Neural progenitor cell (in vitro differentiated cells): ENCODE measurements around the gene ANAPC15. TPM values are rescaled to one million over a fixed set of nuclear protein-coding genes. Genes with fewer than 3 reads are reported as not detected.

Source experiments
- DNase-seq: peaks from one replicate; pipeline ENCODE4 v3.0.0-alpha.2; 2016; ENCODE audit warnings: low spot score
- H2AFZ ChIP-seq: fragments of 200-600 bp; sonication (generic); replicated peaks from 2 replicates; pipeline ENCODE4 v1.6.1; 2016; ENCODE audit warnings: antibody characterized with exemption
- H3F3A ChIP-seq: fragments of 200-600 bp; sonication (generic); 2 replicates; pipeline ENCODE4 v1.6.1; 2016; ENCODE audit warnings: antibody characterized with exemption, low read depth
- H3K27ac ChIP-seq: fragments of 200-600 bp; sonication (generic); 2 replicates; pipeline ENCODE4 v1.5.1; 2016; ENCODE audit warnings: mild to moderate bottlenecking
- H3K27me3 ChIP-seq: fragments of 200-600 bp; sonication (generic); 2 replicates; pipeline ENCODE4 v1.6.1; 2016; ENCODE audit warnings: mild to moderate bottlenecking, moderate library complexity
- H3K36me3 ChIP-seq: fragments of 200-600 bp; sonication (generic); 2 replicates; pipeline ENCODE4 v1.5.1; 2016
- H3K4me1 ChIP-seq: fragments of 200-600 bp; sonication (generic); 2 replicates; pipeline ENCODE4 v1.6.1; 2016; ENCODE audit warnings: mixed run types
- H3K4me2 ChIP-seq: fragments of 200-600 bp; sonication (generic); 2 replicates; pipeline ENCODE4 v1.6.1; 2016
- H3K4me3 ChIP-seq: fragments of 200-600 bp; sonication (generic); 2 replicates; pipeline ENCODE4 v1.5.1; 2016
- H3K79me2 ChIP-seq: fragments of 200-600 bp; sonication (generic); 2 replicates; pipeline ENCODE4 v1.6.1; 2016; ENCODE audit warnings: low read depth
- H3K9ac ChIP-seq: fragments of 200-600 bp; sonication (generic); 2 replicates; pipeline ENCODE4 v1.6.1; 2016
- H3K9me3 ChIP-seq: fragments of 200-600 bp; sonication (generic); 2 replicates; pipeline ENCODE4 v1.5.1; 2016; ENCODE audit warnings: low read depth
- H4K20me1 ChIP-seq: fragments of 200-600 bp; sonication (generic); 2 replicates; pipeline ENCODE4 v1.6.1; 2016; ENCODE audit warnings: low read depth
- H3K27ac Mint-ChIP-seq: 3 replicates; pipeline ENCODE4 v1.8.0; 2021; ENCODE audit warnings: mixed read lengths
- H3K27me3 Mint-ChIP-seq: 2 replicates; pipeline ENCODE4 v1.8.0; 2022; ENCODE audit warnings: low read depth, mild to moderate bottlenecking, inconsistent platforms, moderate library complexity, mixed read lengths; ENCODE audit not compliant: insufficient read depth
- H3K36me3 Mint-ChIP-seq: 3 replicates; pipeline ENCODE4 v1.8.0; 2021; ENCODE audit warnings: mixed read lengths
- H3K4me1 Mint-ChIP-seq: 3 replicates; pipeline ENCODE4 v1.8.0; 2021; ENCODE audit warnings: mixed read lengths
- H3K4me3 Mint-ChIP-seq: 3 replicates; pipeline ENCODE4 v1.8.0; 2021; ENCODE audit warnings: mild to moderate bottlenecking, moderate library complexity, mixed read lengths
- H3K9me3 Mint-ChIP-seq: 3 replicates; pipeline ENCODE4 v1.8.0; 2020; ENCODE audit warnings: mixed read lengths
- EZH2 ChIP-seq: fragments of 200-600 bp; sonication (generic); IDR thresholded peaks from 2 replicates; pipeline ENCODE4 v1.6.1; 2017; ENCODE audit warnings: antibody characterized with exemption, mild to moderate bottlenecking, moderate library complexity
- EZH2phosphoT487 ChIP-seq: fragments of 200-600 bp; sonication (generic); IDR thresholded peaks from 2 replicates; pipeline ENCODE4 v1.6.1; 2017; ENCODE audit warnings: antibody characterized with exemption
- total RNA-seq: library from RNA; depleted of rRNA; stranded (reverse); fragments of >200 nt; gene quantifications from 2 replicates; pipeline ENCODE4 v1.2.3, GENCODE V29; 2015; ENCODE audit warnings: low replicate concordance
- TF ChIP-seq, protein P1 (sequence below): fragments of 200-600 bp; sonication (generic); IDR thresholded peaks from 2 replicates; pipeline ENCODE4 v1.5.1; 2017; ENCODE audit warnings: antibody characterized with exemption, mild to moderate bottlenecking

Gene ANAPC15
- total RNA-seq, 1 donor from 2014 or later = 45.6 TPM

DNA sequence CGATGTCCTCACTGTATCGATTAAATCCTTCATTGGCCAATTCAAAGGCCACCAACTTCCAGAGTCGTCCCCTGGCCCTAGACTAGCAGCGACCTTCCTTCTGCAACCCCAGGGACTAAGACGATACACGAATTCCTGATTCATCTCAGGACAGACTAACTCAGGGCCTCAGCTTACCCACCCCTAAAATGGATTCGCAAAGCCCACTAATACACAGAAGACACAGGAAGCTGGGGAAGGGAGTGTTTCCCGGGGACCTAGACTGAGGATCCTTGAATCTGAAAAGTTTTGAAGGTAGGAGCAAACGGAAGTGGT, 9.9 kb downstream of the ANAPC15 start:
- H3K4me3 ChIP-seq = peak overlapping the region; percentile 91
- H4K20me1 ChIP-seq = peaks cover 13% of the 10 kb centered on the region
- Mint-ChIP-seq H3K36me3 (peaks cover 4% of the 10 kb centered on the region), H3K27me3 (peaks cover 14% of the 10 kb centered on the region), H3K27ac (peak overlapping the region; percentile 36), H3K4me3 (peak overlapping the region; percentile 95), H3K4me1 (peaks cover 26% of the 10 kb centered on the region), H3K9me3 (no peaks in the 10 kb centered on the region)
- peak overlapping the region; percentile 96 for H3K9ac ChIP-seq
- H3K9me3 ChIP-seq = no peaks in the 10 kb centered on the region
- H3K79me2 ChIP-seq = peaks cover 39% of the 10 kb centered on the region
- H3K36me3 ChIP-seq = no peaks in the 10 kb centered on the region
- no peak for DNase-seq
- H3K4me1 ChIP-seq = peaks cover 9% of the 10 kb centered on the region
- no peaks in the 10 kb centered on the region for H3K27me3 ChIP-seq
- H3F3A ChIP-seq = peaks cover 9% of the 10 kb centered on the region
- H3K27ac ChIP-seq = peak overlapping the region; percentile 68
- TF ChIP-seq, protein P1, sequence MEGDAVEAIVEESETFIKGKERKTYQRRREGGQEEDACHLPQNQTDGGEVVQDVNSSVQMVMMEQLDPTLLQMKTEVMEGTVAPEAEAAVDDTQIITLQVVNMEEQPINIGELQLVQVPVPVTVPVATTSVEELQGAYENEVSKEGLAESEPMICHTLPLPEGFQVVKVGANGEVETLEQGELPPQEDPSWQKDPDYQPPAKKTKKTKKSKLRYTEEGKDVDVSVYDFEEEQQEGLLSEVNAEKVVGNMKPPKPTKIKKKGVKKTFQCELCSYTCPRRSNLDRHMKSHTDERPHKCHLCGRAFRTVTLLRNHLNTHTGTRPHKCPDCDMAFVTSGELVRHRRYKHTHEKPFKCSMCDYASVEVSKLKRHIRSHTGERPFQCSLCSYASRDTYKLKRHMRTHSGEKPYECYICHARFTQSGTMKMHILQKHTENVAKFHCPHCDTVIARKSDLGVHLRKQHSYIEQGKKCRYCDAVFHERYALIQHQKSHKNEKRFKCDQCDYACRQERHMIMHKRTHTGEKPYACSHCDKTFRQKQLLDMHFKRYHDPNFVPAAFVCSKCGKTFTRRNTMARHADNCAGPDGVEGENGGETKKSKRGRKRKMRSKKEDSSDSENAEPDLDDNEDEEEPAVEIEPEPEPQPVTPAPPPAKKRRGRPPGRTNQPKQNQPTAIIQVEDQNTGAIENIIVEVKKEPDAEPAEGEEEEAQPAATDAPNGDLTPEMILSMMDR = no peak
- TF ChIP-seq EZH2 (no peak), EZH2phosphoT487 (no peak)
- peak overlapping the region; percentile 19 for H2AFZ ChIP-seq
- H3K4me2 ChIP-seq = peak overlapping the region; percentile 88

DNA sequence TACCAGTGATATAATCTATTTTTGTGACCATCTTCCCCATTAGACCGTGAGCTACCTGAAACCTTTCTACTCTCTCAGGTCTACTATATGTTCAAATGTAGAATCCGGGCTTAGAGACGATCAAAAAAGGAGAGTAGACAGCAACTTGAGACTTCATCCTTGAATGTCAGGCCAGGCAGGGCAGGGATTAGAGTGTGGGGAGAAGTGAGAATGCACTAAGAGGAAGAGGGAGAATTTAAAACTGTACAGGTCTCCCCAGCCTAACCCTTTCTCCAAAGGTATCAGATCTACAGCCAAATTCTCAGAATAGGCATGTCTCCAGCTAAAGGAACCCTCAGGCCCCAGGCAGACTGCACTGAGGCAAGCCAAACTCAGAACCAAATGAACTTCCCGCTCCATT, 10.3 kb downstream of the ANAPC15 start:
- Histone ChIP-seq H3K79me2 (peaks cover 39% of the 10 kb centered on the region), H3K4me2 (peak overlapping the region; percentile 88), H3K27ac (no peak overlapping the region), H3K27me3 (no peaks in the 10 kb centered on the region), H3K36me3 (no peaks in the 10 kb centered on the region), H3F3A (peaks cover 9% of the 10 kb centered on the region), H3K9me3 (no peaks in the 10 kb centered on the region), H2AFZ (no peak overlapping the region), H4K20me1 (peaks cover 13% of the 10 kb centered on the region), H3K9ac (peak overlapping the region; percentile 96), H3K4me3 (peak overlapping the region; percentile 91), H3K4me1 (peaks cover 9% of the 10 kb centered on the region)
- peaks cover 26% of the 10 kb centered on the region for H3K4me1 Mint-ChIP-seq
- TF ChIP-seq, protein P1 = no peak
- peak overlapping the region; percentile 36 for H3K27ac Mint-ChIP-seq
- no peaks in the 10 kb centered on the region for H3K9me3 Mint-ChIP-seq
- peaks cover 5% of the 10 kb centered on the region for H3K36me3 Mint-ChIP-seq
- DNase-seq = no peak
- peaks cover 10% of the 10 kb centered on the region for H3K27me3 Mint-ChIP-seq
- H3K4me3 Mint-ChIP-seq = peak overlapping the region; percentile 95

DNA sequence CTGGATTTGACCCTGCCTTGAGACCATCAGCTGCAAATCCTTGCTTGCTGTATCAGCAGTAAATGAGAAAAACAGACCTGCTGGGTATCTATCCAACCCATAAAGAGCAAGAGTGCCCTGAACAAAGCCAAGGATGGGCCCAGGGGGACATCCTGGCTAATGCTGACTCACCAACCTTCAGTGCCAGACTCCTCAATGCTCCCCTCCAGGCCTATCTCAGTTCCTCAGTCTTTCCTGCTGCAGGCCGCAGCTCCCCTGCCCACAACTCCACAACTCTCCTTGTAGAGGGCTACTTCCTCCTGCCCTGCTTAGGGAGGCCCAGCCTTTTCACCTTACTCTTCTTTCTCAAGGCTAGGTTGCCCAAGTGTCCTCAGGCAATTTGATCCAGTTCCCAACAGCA, 12.0 kb downstream of the ANAPC15 start:
- H3K4me1 Mint-ChIP-seq = peaks cover 26% of the 10 kb centered on the region
- H3K27ac Mint-ChIP-seq = peak overlapping the region; percentile 18
- H3K27me3 Mint-ChIP-seq = peaks cover 10% of the 10 kb centered on the region
- H3K4me2 ChIP-seq = no peak overlapping the region
- no peaks in the 10 kb centered on the region for H3K9me3 ChIP-seq
- H3K27me3 ChIP-seq = no peaks in the 10 kb centered on the region
- no peak overlapping the region for H3K4me3 ChIP-seq
- no peak overlapping the region for H3K4me3 Mint-ChIP-seq
- TF ChIP-seq EZH2phosphoT487 (no peak), EZH2 (no peak)
- TF ChIP-seq, protein P1 = no peak
- peaks cover 8% of the 10 kb centered on the region for H3K36me3 Mint-ChIP-seq
- no peak overlapping the region for H3K27ac ChIP-seq
- DNase-seq = no peak
- peaks cover 9% of the 10 kb centered on the region for H3K4me1 ChIP-seq
- no peak overlapping the region for H2AFZ ChIP-seq
- no peaks in the 10 kb centered on the region for H3K9me3 Mint-ChIP-seq
- H3K79me2 ChIP-seq = peaks cover 39% of the 10 kb centered on the region
- no peaks in the 10 kb centered on the region for H3K36me3 ChIP-seq
- H4K20me1 ChIP-seq = peaks cover 13% of the 10 kb centered on the region
- H3F3A ChIP-seq = peaks cover 9% of the 10 kb centered on the region
- H3K9ac ChIP-seq = no peak overlapping the region

DNA sequence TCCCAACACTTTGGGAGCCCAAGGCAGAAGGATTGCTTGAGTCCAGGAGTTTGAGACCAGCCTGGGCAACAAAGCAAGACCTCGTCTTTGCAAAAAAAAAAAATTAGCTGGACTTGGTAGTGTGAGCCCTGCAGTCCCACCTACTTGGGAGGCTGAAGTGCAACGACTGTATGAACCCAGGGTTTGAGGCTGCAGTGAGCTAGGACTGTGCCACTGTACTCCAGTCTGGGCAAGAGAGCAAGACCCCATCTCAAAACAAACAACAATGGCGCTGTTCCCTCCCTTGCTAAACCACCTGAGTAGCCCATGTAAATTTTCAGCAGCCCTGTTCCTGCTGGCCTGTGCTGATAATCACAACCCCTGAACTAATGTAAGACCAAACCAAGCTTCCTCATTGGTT, 12.5 kb downstream of the ANAPC15 start:
- no peak for DNase-seq
- H3K27ac Mint-ChIP-seq = no peak overlapping the region
- Histone ChIP-seq H3K27ac (no peak overlapping the region), H3K9ac (no peak overlapping the region), H3K79me2 (peaks cover 39% of the 10 kb centered on the region), H2AFZ (no peak overlapping the region), H3K4me1 (peaks cover 9% of the 10 kb centered on the region), H3K4me3 (no peak overlapping the region), H3F3A (peaks cover 9% of the 10 kb centered on the region), H3K36me3 (no peaks in the 10 kb centered on the region), H3K9me3 (no peaks in the 10 kb centered on the region), H3K27me3 (no peaks in the 10 kb centered on the region), H4K20me1 (peaks cover 13% of the 10 kb centered on the region), H3K4me2 (no peak overlapping the region)
- peaks cover 26% of the 10 kb centered on the region for H3K4me1 Mint-ChIP-seq
- no peaks in the 10 kb centered on the region for H3K9me3 Mint-ChIP-seq
- H3K36me3 Mint-ChIP-seq = peaks cover 7% of the 10 kb centered on the region
- peaks cover 9% of the 10 kb centered on the region for H3K27me3 Mint-ChIP-seq
- TF ChIP-seq, protein P1 = no peak
- TF ChIP-seq EZH2phosphoT487 (no peak), EZH2 (no peak)
- no peak overlapping the region for H3K4me3 Mint-ChIP-seq
